Measurements from ENCODE around the gene HES5.
"Not testable (repeated sequence)": the region's sequence is repeated elsewhere in the genome, so short reads cannot be mapped to it uniquely, and the experiment has no call there.

Gene HES5

GRCh38 chr1:2561446-2561845, 31.4 kb upstream of the HES5 start:
- no peak for DNase-seq (ENCODE audit: low read depth, low spot score)

GRCh38 chr1:2560299-2561073, 30.4 kb upstream of the HES5 start:
- DNase-seq (ENCODE audit: low read depth, low spot score): no peak

- DNase-seq (ENCODE audit: low read depth, low spot score): no peak
Measured at GRCh38 chr1:2559509-2560298, 29.6 kb upstream of the HES5 start.

- DNase-seq (ENCODE audit: low read depth, low spot score): no peak
Measured at GRCh38 chr1:2558861-2559260, 28.8 kb upstream of the HES5 start.

GRCh38 chr1:2558420-2558819, 28.4 kb upstream of the HES5 start:
- no peak for DNase-seq (ENCODE audit: low read depth, low spot score)

- no peak for DNase-seq (ENCODE audit: low read depth, low spot score)
Measured at GRCh38 chr1:2557482-2558400, 27.7 kb upstream of the HES5 start.

GRCh38 chr1:2556678-2557481, 26.8 kb upstream of the HES5 start:
- DNase-seq (ENCODE audit: low read depth, low spot score): no peak

GRCh38 chr1:2556277-2556677, 26.2 kb upstream of the HES5 start, which contains the start of gene TNFRSF14:
Gene TNFRSF14 (plus strand): TSS chr1:2556371. CDS start chr1:2556665, 294 bp downstream.
- no peak for DNase-seq (ENCODE audit: low read depth, low spot score)

- DNase-seq (ENCODE audit: low read depth, low spot score): no peak
Measured at GRCh38 chr1:2555634-2556276, 25.7 kb upstream of the HES5 start.

GRCh38 chr1:2554621-2555387, 24.7 kb upstream of the HES5 start:
- DNase-seq (ENCODE audit: low read depth, low spot score): no peak

- no peak for DNase-seq (ENCODE audit: low read depth, low spot score)
Measured at GRCh38 chr1:2553871-2554620, 24.0 kb upstream of the HES5 start.

GRCh38 chr1:2553076-2553475, 23.0 kb upstream of the HES5 start:
- DNase-seq (ENCODE audit: low read depth, low spot score): not testable (repeated sequence)

GRCh38 chr1:2552189-2552588, 22.1 kb upstream of the HES5 start:
- DNase-seq (ENCODE audit: low read depth, low spot score): no peak

- not testable (repeated sequence) for DNase-seq (ENCODE audit: low read depth, low spot score)
Measured at GRCh38 chr1:2551544-2551943, 21.5 kb upstream of the HES5 start.

- DNase-seq (ENCODE audit: low read depth, low spot score): not testable (repeated sequence)
Measured at GRCh38 chr1:2550309-2550861, 20.3 kb upstream of the HES5 start.

GRCh38 chr1:2549367-2550029, 19.4 kb upstream of the HES5 start:
- DNase-seq (ENCODE audit: low read depth, low spot score): not testable (repeated sequence)

- peak; percentile 93 for DNase-seq (ENCODE audit: low read depth, low spot score)
Measured at GRCh38 chr1:2548068-2548589, 18.1 kb upstream of the HES5 start.

Data from ELF-1 (cell line).